Measurements from ENCODE around the gene ALG12. TPM values are rescaled to one million over a fixed set of nuclear protein-coding genes. Genes with fewer than 3 reads are reported as not detected.

The ALG12 gene
- total RNA-seq, 1 experiment from 2014 or later, result 25.4 TPM

- BruUV-seq (replicated peaks), result no TSS peak
- Mint-ChIP-seq H3K4me1 (ENCODE audit: low read depth, unreplicated experiment) (no peaks in the 10 kb centered on the region), H3K27ac (ENCODE audit: unreplicated experiment) (no peak overlapping the region), H3K27me3 (ENCODE audit: unreplicated experiment) (no peaks in the 10 kb centered on the region), H3K36me3 (ENCODE audit: insufficient read depth, unreplicated experiment) (peaks cover 47% of the 10 kb centered on the region), H3K4me3 (ENCODE audit: low read depth, unreplicated experiment) (peak overlapping the region; percentile 85), H3K9me3 (ENCODE audit: low read depth, unreplicated experiment) (no peaks in the 10 kb centered on the region)
- no peak for DNase-seq
- no peak for TF ChIP-seq CTCF (IDR thresholded peaks at IDR 0.05; ENCODE audit: unreplicated experiment)
- CTCF ChIA-PET, result no interaction called here
- intact Hi-C loops (cut with micrococcal nuclease; ENCODE audit: unreplicated experiment), result loop anchor here (5.0 to 10.0 kb wide), 2 partner anchors 132 to 154 kb away; no protein-coding TSS in a partner anchor
These were observed 958 bp upstream of the ALG12 start for GRCh38 chr22:49918911-49919881.

- Mint-ChIP-seq H3K4me1 (ENCODE audit: low read depth, unreplicated experiment) (no peaks in the 10 kb centered on the region), H3K27ac (ENCODE audit: unreplicated experiment) (no peak overlapping the region), H3K9me3 (ENCODE audit: low read depth, unreplicated experiment) (no peaks in the 10 kb centered on the region), H3K4me3 (ENCODE audit: low read depth, unreplicated experiment) (peak overlapping the region; percentile 85), H3K36me3 (ENCODE audit: insufficient read depth, unreplicated experiment) (peaks cover 44% of the 10 kb centered on the region), H3K27me3 (ENCODE audit: unreplicated experiment) (no peaks in the 10 kb centered on the region)
- BruUV-seq (replicated peaks), result TSS peak; percentile 38
- TF ChIP-seq CTCF (IDR thresholded peaks at IDR 0.05; ENCODE audit: unreplicated experiment), result no peak
- no peak for DNase-seq
- intact Hi-C loops (cut with micrococcal nuclease; ENCODE audit: unreplicated experiment), result loop anchor here (5.0 to 10.0 kb wide), 2 partner anchors 130 to 152 kb away; no protein-coding TSS in a partner anchor
- CTCF ChIA-PET, result no interaction called here
These were observed 1.4 kb downstream of the ALG12 start for GRCh38 chr22:49916831-49917230.

GRCh38 chr22:49915610-49916009 lies 2.6 kb downstream of the ALG12 start:
- Mint-ChIP-seq H3K9me3 (ENCODE audit: low read depth, unreplicated experiment) (no peaks in the 10 kb centered on the region), H3K4me3 (ENCODE audit: low read depth, unreplicated experiment) (no peak overlapping the region), H3K36me3 (ENCODE audit: insufficient read depth, unreplicated experiment) (peaks cover 52% of the 10 kb centered on the region), H3K27ac (ENCODE audit: unreplicated experiment) (no peak overlapping the region), H3K27me3 (ENCODE audit: unreplicated experiment) (no peaks in the 10 kb centered on the region), H3K4me1 (ENCODE audit: low read depth, unreplicated experiment) (no peaks in the 10 kb centered on the region)
- intact Hi-C loops (cut with micrococcal nuclease; ENCODE audit: unreplicated experiment), result loop anchor here (5.0 to 10.0 kb wide), 2 partner anchors 128 to 151 kb away; no protein-coding TSS in a partner anchor
- no TSS peak for BruUV-seq (replicated peaks)
- TF ChIP-seq CTCF (IDR thresholded peaks at IDR 0.05; ENCODE audit: unreplicated experiment), result no peak
- CTCF ChIA-PET, result no interaction called here
- DNase-seq, result no peak

- Mint-ChIP-seq H3K27me3 (ENCODE audit: unreplicated experiment) (no peaks in the 10 kb centered on the region), H3K36me3 (ENCODE audit: insufficient read depth, unreplicated experiment) (peaks cover 43% of the 10 kb centered on the region), H3K4me3 (ENCODE audit: low read depth, unreplicated experiment) (no peak overlapping the region), H3K27ac (ENCODE audit: unreplicated experiment) (no peak overlapping the region), H3K4me1 (ENCODE audit: low read depth, unreplicated experiment) (no peaks in the 10 kb centered on the region), H3K9me3 (ENCODE audit: low read depth, unreplicated experiment) (no peaks in the 10 kb centered on the region)
- DNase-seq, result no peak
- CTCF ChIA-PET, result interaction anchor here (0.5 kb wide), 1 partner anchor 13 kb away, joined by 4 read pairs; no protein-coding TSS in a partner anchor
- intact Hi-C loops (cut with micrococcal nuclease; ENCODE audit: unreplicated experiment), result loop anchor here (10.0 kb wide), 1 partner anchor 149 kb away; no protein-coding TSS in a partner anchor
- BruUV-seq (replicated peaks), result no TSS peak
- TF ChIP-seq CTCF (IDR thresholded peaks at IDR 0.05; ENCODE audit: unreplicated experiment), result no peak
These were observed 4.0 kb downstream of the ALG12 start for GRCh38 chr22:49914256-49914655.
